ENCODE measurements around the gene CCNQ.

GRCh38 chrX:153572601-153573000 lies 26.3 kb downstream of the CCNQ start:
- TF ChIP-seq, protein P1, sequence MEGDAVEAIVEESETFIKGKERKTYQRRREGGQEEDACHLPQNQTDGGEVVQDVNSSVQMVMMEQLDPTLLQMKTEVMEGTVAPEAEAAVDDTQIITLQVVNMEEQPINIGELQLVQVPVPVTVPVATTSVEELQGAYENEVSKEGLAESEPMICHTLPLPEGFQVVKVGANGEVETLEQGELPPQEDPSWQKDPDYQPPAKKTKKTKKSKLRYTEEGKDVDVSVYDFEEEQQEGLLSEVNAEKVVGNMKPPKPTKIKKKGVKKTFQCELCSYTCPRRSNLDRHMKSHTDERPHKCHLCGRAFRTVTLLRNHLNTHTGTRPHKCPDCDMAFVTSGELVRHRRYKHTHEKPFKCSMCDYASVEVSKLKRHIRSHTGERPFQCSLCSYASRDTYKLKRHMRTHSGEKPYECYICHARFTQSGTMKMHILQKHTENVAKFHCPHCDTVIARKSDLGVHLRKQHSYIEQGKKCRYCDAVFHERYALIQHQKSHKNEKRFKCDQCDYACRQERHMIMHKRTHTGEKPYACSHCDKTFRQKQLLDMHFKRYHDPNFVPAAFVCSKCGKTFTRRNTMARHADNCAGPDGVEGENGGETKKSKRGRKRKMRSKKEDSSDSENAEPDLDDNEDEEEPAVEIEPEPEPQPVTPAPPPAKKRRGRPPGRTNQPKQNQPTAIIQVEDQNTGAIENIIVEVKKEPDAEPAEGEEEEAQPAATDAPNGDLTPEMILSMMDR (IDR thresholded peaks at IDR 0.05; ENCODE audit: low read depth, low read length, missing input control) = no peak
- TF ChIP-seq JUND (IDR thresholded peaks at IDR 0.05) = no peak
- TF ChIP-seq REST (IDR thresholded peaks at IDR 0.05) = no peak
- TF ChIP-seq, protein P2, sequence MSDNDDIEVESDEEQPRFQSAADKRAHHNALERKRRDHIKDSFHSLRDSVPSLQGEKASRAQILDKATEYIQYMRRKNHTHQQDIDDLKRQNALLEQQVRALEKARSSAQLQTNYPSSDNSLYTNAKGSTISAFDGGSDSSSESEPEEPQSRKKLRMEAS (IDR thresholded peaks at IDR 0.05) = no peak
- TF ChIP-seq RAD21 (IDR thresholded peaks at IDR 0.05) = no peak
- no peak for TF ChIP-seq GABPA (IDR thresholded peaks at IDR 0.05 in 1 of 2, conservative IDR thresholded peaks at IDR 0.05 in 1 of 2)
- no peak for TF ChIP-seq FOXA1 (IDR thresholded peaks at IDR 0.05)

Data from liver (tissue), 3 donors.